Gastroesophageal sphincter (tissue), 4 donors: ENCODE data around the gene CDC27. TPM values are rescaled to one million over a fixed set of nuclear protein-coding genes. Genes with fewer than 3 reads are reported as not detected.

Experiments used
- ATAC-seq: fragments of 150-250 bp; one replicate; pipeline ENCODE4 v1.9.1; 2016; ENCODE audit warnings: mild to moderate bottlenecking, moderate library complexity
- H3K27ac ChIP-seq, 4 donors: fragments of 200-600 bp; sonication (generic) in 3 of 4; 1 replicate in 3 of 4; 2 replicates in 1 of 4; pipeline ENCODE4 v1.5.1; 2016 to 2019
- H3K27me3 ChIP-seq: fragments of 200-600 bp; sonication (generic); one replicate; pipeline ENCODE4 v1.5.1; 2019
- H3K36me3 ChIP-seq, 2 donors: fragments of 200-600 bp; sonication (generic); one replicate each; pipeline ENCODE4 v1.5.1; 2019; ENCODE audit warnings: control low read depth in 1 of 2
- H3K4me1 ChIP-seq, 3 donors: fragments of 200-600 bp; sonication (generic); 1 replicate in 2 of 3; 2 replicates in 1 of 3; pipeline ENCODE4 v1.5.1; 2016 to 2019; ENCODE audit warnings: control low read depth in 2 of 3
- H3K4me3 ChIP-seq, 2 donors: fragments of 200-600 bp; sonication (generic); one replicate each; pipeline ENCODE4 v1.5.1; 2019; ENCODE audit warnings: mild to moderate bottlenecking in 1 of 2, moderate library complexity in 1 of 2
- H3K9me3 ChIP-seq, 3 donors: fragments of 200-600 bp; sonication (generic); one replicate each; pipeline ENCODE4 v1.5.1; 2017 to 2019; ENCODE audit warnings: control low read depth in 2 of 3
- EP300 ChIP-seq: sonication (generic); formaldehyde crosslinking; IDR thresholded peaks from one replicate; pipeline ENCODE4 v1.6.1; 2017; ENCODE audit warnings: antibody characterized with exemption, mild to moderate bottlenecking
- POLR2A ChIP-seq, 2 donors: fragments of 450-650 bp; IDR thresholded peaks; one replicate each; pipeline ENCODE4 v1.6.1; 2017; ENCODE audit warnings: antibody characterized with exemption in 2 of 2, mild to moderate bottlenecking in 2 of 2, moderate library complexity in 1 of 2
- POLR2AphosphoS5 ChIP-seq: sonication (generic); formaldehyde crosslinking; IDR thresholded peaks from one replicate; pipeline ENCODE4 v1.6.1; 2017; ENCODE audit warnings: antibody characterized with exemption
- WGBS, 2 donors: methylation state at CpG; one replicate each; pipeline ENCODE4 v1.1.5; 2018; ENCODE audit warnings: low coverage in 1 of 2; 5-methylcytosine and 5-hydroxymethylcytosine counted together
- total RNA-seq, 4 donors: library from RNA; depleted of rRNA; stranded (reverse); fragments of >200 nt; gene quantifications; one replicate each; pipeline ENCODE4 v1.1.0, GENCODE V29; 2016
- TF ChIP-seq, protein P1 (sequence below), 4 experiments: fragments of 200-600 bp in 2 of 4; fragments of 450-650 bp in 2 of 4; sonication (generic) in 1 of 4; IDR thresholded peaks; one replicate each; pipeline ENCODE4 v1.5.1; 2017 to 2019; ENCODE audit warnings: antibody characterized with exemption in 4 of 4, mild to moderate bottlenecking in 2 of 4, moderate library complexity in 2 of 4

The CDC27 gene
- total RNA-seq, 4 donors from 2014 or later: 40.4 to 71.4 (median 56.0) TPM

DNA sequence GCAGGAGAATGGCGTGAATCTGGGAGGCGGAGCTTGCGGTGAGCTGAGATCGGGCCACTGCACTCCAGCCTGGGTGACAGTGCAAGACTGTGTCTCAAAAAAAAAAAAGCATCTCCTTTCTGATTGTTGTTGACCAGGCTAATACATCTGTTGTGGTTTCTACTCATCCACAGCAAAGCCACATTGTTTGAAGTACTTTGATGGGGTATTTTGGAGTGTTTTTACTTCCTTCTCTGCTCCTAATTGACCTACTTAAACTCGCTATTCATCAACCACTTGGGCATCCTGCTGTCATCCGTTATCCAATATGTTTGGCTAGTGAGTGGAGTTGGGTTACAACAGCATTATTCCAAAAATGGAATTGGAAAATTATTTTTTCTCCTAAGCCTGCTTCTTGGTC lies 3.5 kb upstream of the CDC27 start:
- no peaks in the 10 kb centered on the region for H3K27me3 ChIP-seq
- no peak overlapping the region for H3K4me3 ChIP-seq
- ATAC-seq: no peak
- no peaks in the 10 kb centered on the region for H3K9me3 ChIP-seq
- no peak overlapping the region for H3K27ac ChIP-seq
- no peaks in the 10 kb centered on the region for H3K36me3 ChIP-seq
- TF ChIP-seq POLR2AphosphoS5 (no peak), POLR2A (IDR thresholded peaks at IDR 0.05) (no peak), EP300 (no peak)
- TF ChIP-seq, protein P1, sequence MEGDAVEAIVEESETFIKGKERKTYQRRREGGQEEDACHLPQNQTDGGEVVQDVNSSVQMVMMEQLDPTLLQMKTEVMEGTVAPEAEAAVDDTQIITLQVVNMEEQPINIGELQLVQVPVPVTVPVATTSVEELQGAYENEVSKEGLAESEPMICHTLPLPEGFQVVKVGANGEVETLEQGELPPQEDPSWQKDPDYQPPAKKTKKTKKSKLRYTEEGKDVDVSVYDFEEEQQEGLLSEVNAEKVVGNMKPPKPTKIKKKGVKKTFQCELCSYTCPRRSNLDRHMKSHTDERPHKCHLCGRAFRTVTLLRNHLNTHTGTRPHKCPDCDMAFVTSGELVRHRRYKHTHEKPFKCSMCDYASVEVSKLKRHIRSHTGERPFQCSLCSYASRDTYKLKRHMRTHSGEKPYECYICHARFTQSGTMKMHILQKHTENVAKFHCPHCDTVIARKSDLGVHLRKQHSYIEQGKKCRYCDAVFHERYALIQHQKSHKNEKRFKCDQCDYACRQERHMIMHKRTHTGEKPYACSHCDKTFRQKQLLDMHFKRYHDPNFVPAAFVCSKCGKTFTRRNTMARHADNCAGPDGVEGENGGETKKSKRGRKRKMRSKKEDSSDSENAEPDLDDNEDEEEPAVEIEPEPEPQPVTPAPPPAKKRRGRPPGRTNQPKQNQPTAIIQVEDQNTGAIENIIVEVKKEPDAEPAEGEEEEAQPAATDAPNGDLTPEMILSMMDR (IDR thresholded peaks at IDR 0.05): no peak
- WGBS, 2 donors: 67 to 77% methylated on average over 5 to 6 of the region's 6 CpGs
- H3K4me1 ChIP-seq: peaks cover 0 to 12% (median under 1%) of the 10 kb centered on the region in 3 donors

DNA sequence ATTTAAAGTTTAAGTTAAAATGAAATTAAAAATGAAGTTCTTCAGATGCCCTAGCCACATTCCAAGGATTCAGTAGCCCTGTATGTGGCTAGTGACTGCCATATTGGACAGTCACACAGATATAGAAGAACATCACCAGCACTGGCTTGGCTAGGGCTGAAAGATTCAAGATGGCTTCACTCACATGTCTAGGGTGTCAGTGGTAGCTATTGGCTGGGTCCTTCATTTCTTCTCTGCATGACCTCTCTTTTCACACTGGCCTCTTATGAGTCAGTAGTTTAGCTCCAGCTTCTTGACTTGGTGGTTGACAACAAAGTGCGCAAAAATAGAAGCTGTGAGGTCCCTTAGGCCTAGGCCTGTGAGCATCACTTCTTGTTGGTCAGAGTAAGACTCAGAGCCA lies 1.7 kb upstream of the CDC27 start:
- Histone ChIP-seq H3K9me3 (no peaks in the 10 kb centered on the region), H3K27ac (no peak overlapping the region), H3K27me3 (no peaks in the 10 kb centered on the region), H3K36me3 (no peaks in the 10 kb centered on the region), H3K4me3 (no peak overlapping the region), H3K4me1 (peaks cover 4 to 30% (median 6%) of the 10 kb centered on the region in 3 donors)
- TF ChIP-seq, protein P1 (IDR thresholded peaks at IDR 0.05): no peak
- no peak for TF ChIP-seq POLR2A (IDR thresholded peaks at IDR 0.05)
- TF ChIP-seq POLR2AphosphoS5: no peak
- ATAC-seq: no peak
- 86% methylated on average over 1 of the region's 1 CpG; no CpG with 5 or more reads in 1 of the 2 donors for WGBS, 2 donors

DNA sequence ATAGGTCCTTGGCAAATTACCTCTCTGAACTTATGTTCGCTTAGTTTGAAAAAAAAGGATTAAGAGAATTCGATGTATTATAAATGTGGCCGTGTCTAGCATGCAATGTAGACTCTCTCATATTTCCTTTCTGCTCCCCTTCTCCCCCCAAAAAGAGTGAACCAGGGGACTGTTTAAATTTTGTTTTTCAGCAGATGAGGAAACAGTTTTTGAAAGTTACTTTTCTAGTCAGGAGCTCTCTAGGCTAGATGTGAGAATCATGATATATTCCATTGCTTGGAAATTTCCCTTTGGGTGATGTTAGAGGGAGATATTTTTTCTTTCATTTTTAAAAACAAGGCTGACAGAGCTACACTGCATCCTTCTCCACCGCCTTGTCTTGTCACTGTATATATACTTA lies 1.1 kb upstream of the CDC27 start:
- peak overlapping the region in 1 of 4 donors; percentile 90 for H3K27ac ChIP-seq
- ATAC-seq: no peak
- no peak overlapping the region for H3K4me3 ChIP-seq
- H3K4me1 ChIP-seq: peaks cover 6 to 35% (median 6%) of the 10 kb centered on the region in 3 donors
- 97 to 100% methylated on average over 3 to 4 of the region's 4 CpGs for WGBS, 2 donors
- H3K27me3 ChIP-seq: no peaks in the 10 kb centered on the region
- no peak for TF ChIP-seq POLR2AphosphoS5
- TF ChIP-seq, protein P1 (IDR thresholded peaks at IDR 0.05): no peak
- no peak for TF ChIP-seq EP300
- H3K9me3 ChIP-seq: no peaks in the 10 kb centered on the region
- H3K36me3 ChIP-seq: no peaks in the 10 kb centered on the region

DNA sequence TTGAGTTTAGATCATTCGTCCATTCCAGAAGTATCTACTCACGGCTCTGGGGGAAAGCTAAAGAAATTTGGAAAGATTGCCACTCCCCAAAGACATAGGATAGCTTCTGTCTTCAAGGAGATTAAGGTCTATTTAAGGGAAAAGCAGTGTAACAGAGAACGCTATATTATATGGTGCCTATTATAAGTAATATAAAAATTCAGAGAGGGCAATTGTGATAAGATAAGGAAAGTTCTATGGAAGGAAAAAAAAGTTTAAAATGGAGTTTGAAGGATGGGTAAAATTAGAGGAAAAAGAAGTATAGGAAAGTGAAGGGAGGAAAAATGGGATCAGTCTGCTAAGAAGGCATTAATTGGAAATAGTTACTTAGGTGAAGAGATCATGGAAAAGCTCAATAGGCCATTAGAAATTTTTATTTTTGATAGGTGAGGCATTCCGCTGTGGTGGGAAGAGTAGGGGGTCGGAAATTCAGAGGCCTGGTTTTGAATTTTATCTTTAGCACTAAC lies 690 bp upstream of the CDC27 start:
- no peak for ATAC-seq
- TF ChIP-seq POLR2A (IDR thresholded peaks at IDR 0.05) (no peak), POLR2AphosphoS5 (no peak), EP300 (no peak)
- TF ChIP-seq, protein P1 (IDR thresholded peaks at IDR 0.05): no peak
- Histone ChIP-seq H3K9me3 (no peaks in the 10 kb centered on the region), H3K27ac (peak overlapping the region in 3 of 4 donors; percentile 90 to 98 (median 95)), H3K36me3 (no peaks in the 10 kb centered on the region), H3K4me1 (peaks cover 6 to 40% (median 6%) of the 10 kb centered on the region in 3 donors), H3K4me3 (peak overlapping the region; percentile 26 to 64), H3K27me3 (no peaks in the 10 kb centered on the region)
- 29 to 34% methylated on average over 5 of the region's 5 CpGs for WGBS, 2 donors

DNA sequence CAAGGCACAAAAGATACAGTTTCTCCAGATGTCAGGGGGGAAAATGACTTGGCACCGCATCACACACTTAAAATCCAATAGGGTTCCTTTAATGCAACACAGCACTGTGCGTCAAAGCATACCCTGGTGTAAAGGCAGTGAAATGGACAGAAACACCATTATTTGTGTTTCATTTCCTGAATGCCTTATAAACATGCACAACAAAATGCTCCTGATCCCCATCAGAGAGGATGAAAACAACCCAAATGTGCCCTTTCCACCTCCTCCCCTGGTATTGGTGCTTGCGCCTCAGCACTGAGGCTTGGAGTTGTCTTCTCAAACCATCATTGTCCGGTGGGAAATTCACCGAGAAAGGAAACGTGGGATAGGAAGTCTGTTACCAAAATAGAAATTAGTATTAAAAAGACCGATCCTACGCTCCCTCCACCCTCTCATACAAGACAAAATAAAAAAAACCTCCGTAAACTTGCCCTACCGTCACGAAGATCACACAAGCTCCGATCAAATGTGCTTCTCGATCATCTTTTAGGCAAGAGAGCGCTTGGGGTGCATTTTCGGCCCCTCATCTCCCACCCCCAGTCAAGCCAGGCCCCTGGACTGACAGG lies 722 bp downstream of the CDC27 start:
- peak overlapping the region; percentile 64 to 74 for H3K4me3 ChIP-seq
- no peaks in the 10 kb centered on the region for H3K36me3 ChIP-seq
- peak overlapping the region; percentile 84 to 98 (median 92) for H3K27ac ChIP-seq
- ATAC-seq: no peak
- 2 to 3% methylated on average over 10 of the region's 15 CpGs for WGBS, 2 donors
- H3K4me1 ChIP-seq: peaks cover 6 to 54% (median 6%) of the 10 kb centered on the region in 3 donors
- no peak for TF ChIP-seq POLR2A (IDR thresholded peaks at IDR 0.05)
- no peak for TF ChIP-seq EP300
- TF ChIP-seq POLR2AphosphoS5: no peak
- TF ChIP-seq, protein P1 (IDR thresholded peaks at IDR 0.05): no peak
- H3K27me3 ChIP-seq: no peaks in the 10 kb centered on the region
- H3K9me3 ChIP-seq: no peaks in the 10 kb centered on the region
